Effector CD4-positive, alpha-beta T cell (primary cell): Measurements from ENCODE around the gene MAP7D2.

Source experiments
- DNase-seq: peaks from one replicate; pipeline ENCODE4 v3.0.0-alpha.2; 2020

MAP7D2 gene

GRCh38 chrX:20037186-20037585 is 79.5 kb downstream of the MAP7D2 start:
- no peak for DNase-seq

GRCh38 chrX:20032201-20032600 is 84.5 kb downstream of the MAP7D2 start:
- no peak for DNase-seq

- DNase-seq: no peak
These were observed 87.0 kb downstream of the MAP7D2 start for GRCh38 chrX:20029728-20030127.

GRCh38 chrX:20028588-20028987 is 88.1 kb downstream of the MAP7D2 start:
- no peak for DNase-seq

- DNase-seq: no peak
These were observed 90.4 kb downstream of the MAP7D2 start for GRCh38 chrX:20026278-20026677.

DNA sequence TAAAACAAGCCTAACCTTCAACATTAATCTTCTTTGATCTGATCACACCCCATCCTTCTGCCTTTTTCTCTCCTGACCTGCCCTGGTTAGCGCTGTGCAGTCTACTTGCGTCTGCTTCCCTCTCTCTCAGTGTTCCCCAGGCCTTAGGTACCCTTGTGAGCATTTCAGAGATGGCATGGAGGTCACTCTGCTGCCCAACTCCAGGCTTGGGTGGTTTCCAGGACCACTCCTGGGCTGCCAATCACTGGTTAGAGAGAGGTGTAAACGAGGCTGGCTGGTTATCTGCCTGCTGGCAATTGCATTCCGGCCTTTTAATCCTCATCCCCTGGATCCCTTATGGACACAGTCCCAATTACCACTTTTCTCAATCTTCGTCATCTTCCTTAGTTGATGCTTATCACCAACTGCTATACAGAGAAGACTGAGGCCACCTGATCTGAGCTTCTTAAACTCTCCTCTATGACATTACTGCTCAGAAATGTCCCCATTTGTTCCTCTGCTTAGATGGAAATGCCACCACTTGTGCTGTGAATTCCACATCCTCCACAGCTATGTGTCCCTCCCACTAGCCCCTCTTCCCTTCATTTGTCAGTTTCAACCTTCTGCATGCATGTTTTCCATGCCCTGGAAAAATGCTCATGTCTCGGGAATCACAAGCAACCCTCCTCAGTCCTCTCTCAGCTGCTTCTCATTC is 96.9 kb downstream of the MAP7D2 start:
- no peak for DNase-seq

GRCh38 chrX:20016616-20016945 is 100.1 kb downstream of the MAP7D2 start:
- no peak for DNase-seq

DNA sequence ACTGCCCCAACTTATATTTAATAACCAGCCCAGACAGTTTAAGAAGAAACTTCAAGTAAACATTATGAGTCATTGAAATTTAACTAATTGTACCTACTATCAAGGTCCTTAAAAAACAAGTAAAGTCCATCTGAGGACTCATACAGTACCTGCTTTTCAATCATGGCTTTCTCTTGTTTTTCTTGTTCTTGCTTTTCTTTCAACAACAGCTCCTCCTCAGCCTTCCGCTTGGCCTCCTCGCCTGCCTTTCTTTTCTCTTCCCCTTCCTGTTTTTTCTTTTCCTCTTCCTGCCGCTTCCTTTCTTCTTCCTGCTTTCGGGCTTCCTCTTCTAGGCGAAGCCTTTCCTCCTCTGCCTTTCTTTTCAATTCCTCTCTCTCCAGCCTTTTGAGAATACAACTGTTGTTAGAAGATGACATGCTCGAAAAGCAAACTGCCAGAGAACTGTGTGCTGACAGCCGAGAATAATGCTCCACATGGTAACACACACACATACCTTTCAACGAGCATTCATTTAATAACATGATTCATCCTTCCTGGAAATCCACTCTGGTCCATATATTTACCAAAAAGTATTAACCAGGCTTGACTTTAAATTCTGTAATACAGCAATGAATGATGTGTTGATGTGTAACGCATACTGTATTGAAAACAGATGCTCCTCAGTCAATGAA is 100.6 kb downstream of the MAP7D2 start:
- no peak for DNase-seq

DNA sequence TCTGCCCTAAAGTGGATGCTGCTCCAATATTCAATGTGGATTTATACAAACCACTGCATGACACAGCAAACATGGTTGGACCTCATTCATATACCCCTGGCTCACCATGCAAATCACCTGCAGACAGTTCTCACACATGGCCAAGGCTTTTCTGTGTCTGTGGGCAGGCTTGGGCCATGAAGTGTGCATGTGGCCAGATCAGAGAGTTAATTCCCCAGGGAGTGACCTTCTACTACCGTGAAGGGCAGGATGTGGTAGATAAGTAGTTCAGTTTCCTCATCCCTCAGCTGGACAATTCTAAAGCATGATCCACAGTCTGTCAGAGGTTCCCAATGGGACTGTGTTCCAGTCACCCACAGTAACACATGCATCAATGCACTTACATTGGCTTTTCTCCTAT is 101.3 kb downstream of the MAP7D2 start:
- no peak for DNase-seq

DNA sequence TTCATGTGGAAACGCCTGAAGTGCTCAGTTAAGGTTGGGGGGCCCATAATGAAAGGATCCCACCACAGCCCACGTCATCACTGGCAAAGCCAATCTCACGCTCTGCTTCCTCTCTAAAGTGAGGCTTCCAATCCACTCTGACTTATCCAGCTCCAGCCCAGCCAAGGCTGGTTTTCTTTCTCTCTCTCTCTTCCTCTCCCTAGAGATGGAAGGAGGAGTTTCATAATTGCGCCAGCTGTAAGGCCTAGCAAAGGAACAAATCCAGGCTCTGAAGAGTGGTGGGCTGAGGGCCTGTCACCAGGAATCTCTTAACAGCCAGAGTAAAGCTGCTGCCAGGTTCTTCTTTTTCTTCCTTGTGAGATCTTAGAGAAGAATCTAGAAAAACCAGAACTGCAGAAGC is 105.1 kb downstream of the MAP7D2 start:
- no peak for DNase-seq

DNA sequence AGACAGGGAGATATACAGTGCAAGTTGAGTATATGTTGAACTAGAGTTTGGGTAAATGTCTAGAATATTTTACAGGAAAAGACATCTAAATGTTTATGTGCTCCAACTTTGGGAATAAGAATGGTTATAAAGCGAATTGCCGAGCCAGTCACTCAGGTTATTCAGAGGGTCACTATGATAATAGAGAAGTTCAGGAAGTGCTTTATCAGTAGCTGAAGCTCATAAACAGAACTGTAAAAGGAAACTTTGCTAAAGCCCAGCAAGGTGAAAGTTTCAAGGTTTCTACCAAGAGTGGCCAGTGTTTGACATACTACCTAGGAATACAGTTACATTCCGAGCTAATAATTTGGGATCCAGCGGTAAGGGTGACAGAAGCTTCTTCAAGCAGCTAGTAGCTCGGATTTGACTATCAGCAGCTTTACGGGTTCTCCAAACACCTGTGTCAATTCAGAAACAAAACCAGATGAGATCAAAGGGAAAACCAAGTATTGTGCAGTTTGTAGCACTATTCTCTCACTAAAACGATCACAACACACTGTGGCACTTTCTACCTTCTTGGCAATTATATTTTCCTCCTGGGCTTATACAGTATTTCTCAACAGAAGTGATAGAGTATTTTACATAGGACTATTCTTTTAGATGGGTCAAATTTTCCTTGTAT is 108.6 kb downstream of the MAP7D2 start:
- DNase-seq: no peak

DNA sequence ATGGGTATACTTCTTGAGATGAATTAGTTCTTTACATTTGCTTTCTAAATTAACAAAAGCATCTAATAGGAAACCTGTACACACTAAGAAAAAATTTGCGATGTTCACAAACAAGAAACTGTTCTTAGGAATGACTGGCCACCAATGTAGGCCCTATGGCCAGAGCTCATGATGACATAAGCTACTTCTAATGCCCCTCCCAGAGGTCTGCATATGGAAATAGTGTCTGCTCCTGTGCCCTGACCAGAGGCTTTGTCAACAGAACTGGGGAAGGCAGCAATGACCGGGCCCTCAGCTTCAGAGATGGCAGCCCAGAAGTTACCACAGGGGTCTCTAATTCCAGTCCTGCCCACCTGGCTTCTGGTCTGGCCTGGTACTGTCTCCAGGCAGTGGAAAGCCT is 110.8 kb downstream of the MAP7D2 start:
- no peak for DNase-seq

- DNase-seq: no peak
These were observed 115.1 kb downstream of the MAP7D2 start for GRCh38 chrX:20001588-20001987.

DNA sequence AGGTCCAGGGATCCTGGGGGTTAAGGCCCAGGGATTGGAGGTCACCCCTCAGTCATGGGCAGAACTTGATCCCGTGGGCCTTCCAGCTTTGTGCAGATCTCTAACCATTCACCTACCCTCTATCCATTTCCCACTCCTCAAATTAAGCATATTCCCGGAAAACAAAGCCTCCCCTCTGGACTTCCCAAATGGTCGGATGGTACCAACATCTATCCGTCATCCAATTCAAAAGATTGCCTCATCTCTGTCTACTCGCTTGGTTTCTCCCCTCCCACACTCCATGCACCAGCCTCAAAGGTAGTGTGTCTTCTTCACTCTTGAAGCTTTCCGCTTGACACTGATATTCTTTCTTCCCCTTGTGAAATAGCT is 125.4 kb downstream of the MAP7D2 start:
- DNase-seq: no peak

DNA sequence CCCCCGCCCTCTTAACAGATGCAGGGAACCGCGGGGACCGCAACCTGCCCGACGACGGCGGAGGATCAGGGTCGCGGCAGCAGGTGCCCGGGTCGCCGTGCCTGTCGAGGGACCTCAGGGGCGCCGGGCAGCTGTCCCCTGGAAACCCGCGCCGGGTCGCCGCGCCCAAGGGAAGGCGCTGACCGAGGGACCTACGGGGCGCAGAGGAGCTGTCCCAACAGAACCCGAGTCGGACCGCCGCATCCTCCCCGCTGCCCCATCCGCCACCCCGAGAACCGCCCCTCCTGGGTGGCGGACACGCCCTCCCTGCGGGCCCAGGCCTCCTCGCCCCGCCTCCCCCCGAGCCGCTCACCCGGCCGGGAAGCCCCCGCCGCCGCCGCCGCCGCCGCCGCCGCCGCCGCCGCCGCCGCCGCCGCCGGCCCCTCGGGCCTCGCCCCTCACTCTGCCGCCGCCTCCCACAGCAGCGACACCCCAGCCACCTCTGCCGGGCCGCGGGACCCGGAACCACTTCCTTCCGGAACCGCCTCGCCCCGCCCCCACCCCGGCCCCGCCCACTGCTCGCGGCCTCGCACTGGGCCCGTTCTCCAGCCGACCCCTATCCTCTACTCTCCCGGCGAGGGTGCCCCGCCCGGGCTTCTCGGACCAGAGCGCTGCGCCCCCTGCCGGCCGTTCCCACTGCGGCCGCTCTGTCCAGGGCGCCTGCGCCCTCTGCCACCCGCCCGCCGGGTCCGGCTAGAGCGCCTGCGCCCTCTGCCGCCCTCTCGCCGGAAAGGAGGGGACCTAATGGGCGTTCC is 126.0 kb downstream of the MAP7D2 start, which contains the start of gene BCLAF3:
Gene BCLAF3 (minus strand): TSS at position 506 of the 794 bp plus-strand sequence. CDS start 20,797 bp downstream, outside the sequence.
- DNase-seq: peak; percentile 70

DNA sequence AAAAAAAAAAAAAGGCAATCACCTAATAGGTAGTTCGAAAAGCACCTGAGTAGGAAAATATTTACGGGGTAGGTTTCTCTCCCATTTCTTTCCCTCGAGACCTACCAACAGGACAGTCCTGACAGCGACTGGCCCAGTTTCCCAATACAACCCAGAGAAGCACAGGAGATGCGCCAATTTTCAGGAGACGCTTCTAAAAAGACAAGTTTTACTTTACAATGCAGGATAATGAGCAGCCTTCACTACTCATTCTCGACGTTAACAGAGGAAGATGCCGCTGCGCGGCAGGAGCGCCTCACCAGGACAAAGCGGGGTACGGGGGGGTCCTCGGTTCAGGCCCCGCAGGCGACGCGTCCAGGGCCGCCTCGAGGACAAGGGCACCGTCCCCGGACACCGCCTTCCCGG is 126.6 kb downstream of the MAP7D2 start:
- DNase-seq: no peak

DNA sequence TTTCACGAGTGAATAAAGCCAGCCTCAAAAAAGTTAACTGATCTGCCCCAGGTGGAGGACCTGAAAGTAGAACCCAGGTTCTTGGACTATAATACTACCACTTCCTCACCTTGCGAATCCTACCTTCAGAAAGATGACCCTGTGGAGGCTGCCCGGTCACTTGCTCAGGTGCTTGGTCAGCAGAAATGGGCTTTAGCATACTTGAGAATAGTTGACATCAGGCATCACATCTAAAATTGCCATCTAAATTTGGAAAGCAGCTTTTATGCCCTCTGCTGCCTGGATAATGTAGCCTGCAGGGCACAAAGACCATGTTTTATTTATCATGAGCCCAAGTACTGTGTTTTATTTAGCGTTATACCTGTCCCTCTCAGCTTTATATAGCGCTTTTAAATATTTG is 128.9 kb downstream of the MAP7D2 start:
- no peak for DNase-seq

GRCh38 chrX:19986531-19986930 is 130.2 kb downstream of the MAP7D2 start:
- no peak for DNase-seq

GRCh38 chrX:19981947-19982346 is 134.8 kb downstream of the MAP7D2 start:
- DNase-seq: no peak

DNA sequence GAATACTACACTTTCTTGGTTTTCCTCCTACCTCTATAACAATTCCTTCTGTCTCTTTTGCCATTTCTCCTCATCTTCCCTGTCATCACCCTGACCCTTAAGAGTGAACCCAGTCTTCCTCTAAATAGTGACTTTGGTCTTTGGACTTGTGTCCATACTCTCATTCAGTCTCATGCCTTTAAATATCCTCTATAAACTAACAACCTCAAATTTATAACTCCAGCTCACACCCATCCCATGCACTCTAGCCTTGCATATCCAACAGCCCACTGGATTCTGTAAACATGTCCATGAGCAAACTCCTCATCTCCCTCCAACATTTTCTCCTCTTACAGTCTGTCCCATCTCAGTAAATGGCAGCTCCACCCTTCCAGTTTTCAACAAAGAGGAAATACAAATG is 140.9 kb downstream of the MAP7D2 start:
- no peak for DNase-seq

GRCh38 chrX:19972984-19973383 is 143.7 kb downstream of the MAP7D2 start:
- DNase-seq: no peak

GRCh38 chrX:19968276-19968675 is 148.4 kb downstream of the MAP7D2 start:
- DNase-seq: no peak

- DNase-seq: no peak
These were observed 150.7 kb downstream of the MAP7D2 start for GRCh38 chrX:19966056-19966455.
